Measurements from ENCODE around the gene ARHGAP8.

DNA sequence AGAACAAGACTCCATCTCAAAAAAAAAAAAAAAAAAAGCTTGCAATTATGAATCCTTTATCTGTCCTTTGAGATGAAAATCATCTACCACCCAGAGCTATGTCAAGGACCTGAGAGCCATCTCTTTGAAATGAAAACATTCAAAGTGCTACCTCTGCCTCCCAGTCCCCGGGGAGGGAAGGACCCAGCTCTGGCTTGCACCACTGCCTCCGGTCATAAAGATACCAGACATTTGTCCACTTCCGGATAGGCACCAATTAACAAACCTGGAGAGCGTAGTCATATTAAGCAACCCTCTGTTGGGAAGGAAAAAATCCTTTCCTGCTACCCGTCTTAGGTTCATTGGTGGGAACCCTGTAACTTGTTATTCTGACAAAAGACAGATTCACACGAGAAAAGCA is 98.6 kb downstream of the ARHGAP8 start:
- TF ChIP-seq CTCF (IDR thresholded peaks at IDR 0.05) (no peak), POLR2A (IDR thresholded peaks at IDR 0.05) (no peak), POLR2AphosphoS5 (IDR thresholded peaks at IDR 0.05) (no peak)

Measured in prostate gland (tissue), 2 donors.